Urinary bladder (tissue), 4 donors: Measurements from ENCODE around the gene LPIN1. TPM values are rescaled to one million over a fixed set of nuclear protein-coding genes. Genes with fewer than 3 reads are reported as not detected.
"Not testable (repeated sequence)": the region's sequence is repeated elsewhere in the genome, so short reads cannot be mapped to it uniquely, and the experiment has no call there.

Experiments
- DNase-seq: peaks from one replicate; pipeline ENCODE4 v3.0.0-alpha.2; 2015; ENCODE audit errors: extremely low spot score
- H3K27ac ChIP-seq: one replicate; pipeline ENCODE4 v1.5.1; 2013; ENCODE audit warnings: low read depth, mild to moderate bottlenecking, moderate library complexity
- H3K36me3 ChIP-seq: one replicate; pipeline ENCODE4 v1.6.1; 2013; ENCODE audit warnings: mild to moderate bottlenecking, moderate library complexity; ENCODE audit not compliant: insufficient read depth
- H3K4me1 ChIP-seq: one replicate; pipeline ENCODE4 v1.6.1; 2013; ENCODE audit warnings: mild to moderate bottlenecking, moderate library complexity; ENCODE audit not compliant: insufficient read depth
- H3K4me3 ChIP-seq: one replicate; pipeline ENCODE4 v1.5.1; 2013; ENCODE audit warnings: low read depth, low read length
- WGBS: extraction: QIAGEN DNeasy Blood & Tissue Kit; methylation state at CpG from one replicate; pipeline ENCODE4 v1.1.7; 2013; 5-methylcytosine and 5-hydroxymethylcytosine counted together
- polyA plus RNA-seq: library from polyadenylated mRNA; stranded (reverse); fragments of 200-250 nt; gene quantifications from one replicate; pipeline ENCODE4 v1.2.3, GENCODE V29; 2013
- total RNA-seq: library from RNA; depleted of rRNA; stranded (reverse); fragments of >200 nt; gene quantifications from one replicate; pipeline ENCODE4 v1.2.3, GENCODE V29; 2014
- donor health status: healthy with polysubstance abuse.
- donor health status: healthy.

LPIN1 gene
- total and polyA plus RNA-seq, 2 donors = 27.3 to 34.1 TPM

DNA sequence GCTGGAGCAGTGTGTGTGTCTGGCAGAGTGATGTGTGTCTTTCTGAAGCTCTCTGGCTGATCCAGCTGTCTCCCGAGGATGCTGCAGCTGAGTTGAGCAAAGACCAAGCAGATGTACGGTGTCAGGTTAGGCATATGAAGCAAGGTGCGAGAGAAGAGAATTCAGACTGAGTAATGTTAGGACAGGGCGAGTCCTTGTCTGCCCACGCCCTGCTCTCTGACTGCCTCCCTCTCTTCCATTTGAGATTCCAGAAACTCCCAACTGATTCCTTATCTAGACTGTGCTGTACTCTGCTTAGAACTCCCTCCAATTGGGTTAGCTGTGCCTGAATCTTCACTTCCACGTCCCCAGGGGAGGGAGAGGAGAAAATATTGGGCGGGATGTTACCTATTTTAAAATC, 25.7 kb upstream of the LPIN1 start:
- H3K4me3 ChIP-seq = no peak overlapping the region
- WGBS = 80% methylated on average over 7 of the region's 7 CpGs
- DNase-seq = no peak
- no peaks in the 10 kb centered on the region for H3K36me3 ChIP-seq
- no peaks in the 10 kb centered on the region for H3K4me1 ChIP-seq
- no peak overlapping the region for H3K27ac ChIP-seq

DNA sequence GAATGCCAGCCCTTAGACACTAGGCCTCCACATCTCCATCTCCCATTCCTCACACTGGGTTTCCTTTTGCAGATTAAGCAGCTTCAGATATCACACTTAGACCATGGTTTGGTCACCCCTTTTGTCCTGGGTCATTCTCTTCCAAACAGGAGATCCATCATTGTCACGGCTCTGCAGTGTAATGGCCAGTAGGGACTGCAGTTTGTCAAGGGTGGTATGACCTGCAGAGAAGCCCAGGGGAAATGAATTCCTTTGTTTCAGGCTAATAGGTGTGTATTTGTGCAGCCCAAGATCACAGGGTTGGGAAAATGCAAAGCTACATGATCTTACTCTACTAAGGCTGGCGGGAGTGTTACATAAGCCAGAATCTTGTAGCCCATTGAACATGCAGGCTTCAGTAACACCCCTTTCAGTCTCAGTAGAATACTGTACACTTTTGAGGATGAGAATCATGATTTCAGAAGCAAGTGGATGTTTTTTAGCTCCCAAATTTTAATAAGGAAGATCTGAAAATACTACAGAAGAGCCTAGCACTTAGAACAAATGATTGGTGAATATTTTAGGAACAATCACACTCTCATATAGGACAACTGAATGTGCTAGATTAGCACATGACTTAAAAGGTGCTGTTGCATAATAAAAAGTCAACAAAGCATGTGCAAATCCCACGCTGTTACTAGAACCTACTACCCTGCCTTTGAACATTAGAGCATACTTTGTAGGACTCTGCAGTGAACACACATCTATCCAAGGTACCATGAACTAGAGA, 24.0 kb upstream of the LPIN1 start:
- no peak for DNase-seq
- no peak overlapping the region for H3K27ac ChIP-seq
- no peak overlapping the region for H3K4me3 ChIP-seq
- H3K36me3 ChIP-seq = no peaks in the 10 kb centered on the region
- H3K4me1 ChIP-seq = no peaks in the 10 kb centered on the region
- WGBS = 92% methylated on average over 3 of the region's 3 CpGs

DNA sequence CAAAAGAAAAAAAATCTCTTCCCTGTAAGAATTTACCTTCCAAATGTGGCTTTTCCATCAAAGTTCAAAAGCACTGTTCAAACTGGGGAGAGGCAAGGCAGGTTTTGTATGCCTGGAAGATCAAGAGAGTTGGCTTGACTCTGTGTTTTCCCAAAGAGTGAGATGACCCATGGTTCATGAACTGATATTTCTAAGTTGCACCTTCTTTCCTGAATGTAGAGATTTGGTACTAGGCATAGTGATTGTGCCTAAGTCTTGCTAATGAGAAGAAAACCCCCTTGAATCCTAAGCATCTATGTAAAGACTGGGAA, 23.4 kb upstream of the LPIN1 start:
- DNase-seq = no peak
- H3K36me3 ChIP-seq = no peaks in the 10 kb centered on the region
- H3K4me1 ChIP-seq = no peaks in the 10 kb centered on the region
- H3K4me3 ChIP-seq = no peak overlapping the region
- no peak overlapping the region for H3K27ac ChIP-seq

DNA sequence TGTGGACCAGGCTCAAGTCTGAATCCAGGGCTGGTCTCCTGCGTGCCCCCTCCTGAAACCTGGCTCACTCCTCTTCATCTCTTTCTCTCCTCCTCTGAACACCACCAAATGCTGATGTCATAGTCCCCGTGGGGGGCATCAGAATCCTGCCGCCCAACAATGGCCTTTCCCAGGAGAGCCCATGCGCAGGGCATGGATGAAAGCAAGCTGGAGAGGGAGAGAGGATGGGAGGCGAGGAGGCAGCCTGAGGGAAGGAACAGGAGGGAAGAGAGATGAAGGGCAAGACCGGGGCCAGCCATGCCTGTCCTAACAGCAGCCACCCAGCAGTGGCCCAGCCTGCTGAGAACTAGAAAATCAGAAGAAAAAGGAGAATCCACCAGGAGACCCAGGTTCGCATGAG, 22.3 kb upstream of the LPIN1 start:
- Histone ChIP-seq H3K27ac (no peak overlapping the region), H3K4me3 (no peak overlapping the region), H3K36me3 (no peaks in the 10 kb centered on the region), H3K4me1 (no peaks in the 10 kb centered on the region)
- WGBS = 90% methylated on average over 7 of the region's 7 CpGs
- DNase-seq = no peak

DNA sequence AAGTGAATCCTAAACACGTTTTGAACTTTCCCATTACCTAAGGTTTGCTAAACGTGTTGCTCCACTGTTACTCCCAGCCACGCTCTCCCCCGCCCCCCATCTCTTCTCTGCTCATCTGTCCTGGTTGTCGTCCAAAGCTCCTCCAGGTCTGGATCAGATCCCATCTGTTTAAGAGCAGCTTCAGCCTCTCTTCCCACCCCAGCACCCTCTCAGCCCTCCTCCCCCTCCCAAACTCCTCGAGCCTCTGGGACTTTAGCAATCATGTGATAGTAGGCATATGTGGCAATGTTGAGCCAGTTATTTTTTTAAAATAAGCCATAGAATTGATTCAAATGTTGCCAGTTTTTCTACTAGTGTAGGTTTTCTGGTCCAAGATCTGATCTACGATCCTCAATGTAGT, 20.0 kb upstream of the LPIN1 start:
- Histone ChIP-seq H3K36me3 (no peaks in the 10 kb centered on the region), H3K27ac (no peak overlapping the region), H3K4me3 (no peak overlapping the region), H3K4me1 (no peaks in the 10 kb centered on the region)
- 27% methylated on average over 7 of the region's 7 CpGs for WGBS
- DNase-seq = no peak

DNA sequence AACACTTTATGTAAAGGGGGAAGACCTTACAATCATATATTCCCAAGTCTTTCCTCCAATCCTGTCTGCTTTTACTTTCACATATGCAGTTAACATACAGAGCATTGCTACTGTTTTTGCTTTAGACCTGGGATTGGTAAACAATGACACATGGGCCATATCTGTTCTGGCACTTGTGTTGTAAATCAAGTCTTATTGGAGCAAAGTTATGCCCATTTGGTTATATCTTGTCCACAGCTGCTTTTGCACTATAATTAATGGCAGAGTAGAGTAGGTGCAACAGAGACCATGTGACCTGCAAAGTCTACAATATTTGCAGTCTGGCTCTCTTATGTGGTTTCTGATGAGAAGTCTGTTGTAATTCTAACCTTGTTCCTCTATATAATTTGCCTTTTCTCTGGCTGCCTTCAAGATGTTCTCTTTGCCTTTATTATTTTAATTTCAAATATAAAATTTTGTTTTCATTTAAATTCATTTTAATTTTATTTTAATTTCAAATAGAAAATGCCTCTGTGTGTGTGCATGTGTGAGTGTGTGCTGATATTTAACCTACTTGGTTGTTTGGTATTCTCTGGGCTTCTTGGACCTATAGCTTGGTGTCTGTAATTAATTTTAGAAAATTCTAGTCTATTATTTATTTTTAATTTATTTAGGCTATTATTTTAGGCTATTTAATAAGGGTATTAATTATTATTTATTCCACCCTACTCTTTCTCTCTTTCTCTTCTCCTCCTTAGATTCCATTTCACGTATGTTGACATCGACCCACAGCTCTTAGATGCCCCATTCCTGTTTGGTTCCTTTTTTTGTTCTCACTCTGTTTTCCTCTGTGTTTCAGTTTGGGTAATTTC, 16.8 kb upstream of the LPIN1 start:
- no peaks in the 10 kb centered on the region for H3K4me1 ChIP-seq
- H3K4me3 ChIP-seq = no peak overlapping the region
- H3K27ac ChIP-seq = no peak overlapping the region
- WGBS = 84% methylated on average over 2 of the region's 2 CpGs
- DNase-seq = no peak
- no peaks in the 10 kb centered on the region for H3K36me3 ChIP-seq

DNA sequence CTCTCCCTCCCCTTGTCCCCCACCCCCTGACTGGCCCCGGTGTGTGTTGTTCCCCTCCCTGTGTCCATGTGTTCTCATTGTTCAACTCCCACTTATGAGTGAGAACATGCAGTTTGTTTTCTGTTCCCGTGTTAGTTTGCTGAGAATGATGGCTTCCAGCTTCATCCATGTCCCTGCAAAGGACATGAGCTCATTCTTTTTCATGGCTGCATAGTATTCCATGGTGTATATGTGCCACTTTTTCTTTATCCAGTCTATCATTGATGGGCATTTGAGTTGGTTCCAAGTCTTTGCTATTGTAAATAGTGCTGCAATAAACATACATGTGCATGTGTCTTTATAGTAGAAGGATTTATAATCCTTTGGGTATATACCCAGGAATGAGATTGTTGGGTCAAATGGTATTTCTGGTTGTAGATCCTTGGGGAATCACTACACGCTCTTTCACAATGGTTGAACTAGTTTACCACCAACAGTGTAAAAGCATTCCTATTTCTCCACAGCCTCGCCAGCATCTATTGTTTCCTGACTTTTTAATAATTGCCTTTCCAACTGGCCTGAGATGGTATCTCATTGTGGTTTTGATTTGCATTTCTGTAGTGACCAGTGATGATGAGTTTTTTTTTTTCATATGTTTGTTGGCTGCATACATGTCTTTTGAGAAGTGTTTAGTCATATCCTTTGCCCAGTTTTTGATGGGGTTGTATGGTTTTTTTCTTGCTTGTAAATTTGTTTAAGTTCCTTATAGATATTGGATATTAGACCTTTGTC, 15.0 kb upstream of the LPIN1 start:
- not testable (repeated sequence) for DNase-seq, H3K4me3 ChIP-seq, H3K4me1 ChIP-seq, H3K36me3 ChIP-seq, H3K27ac ChIP-seq
- 89% methylated on average over 4 of the region's 4 CpGs for WGBS

DNA sequence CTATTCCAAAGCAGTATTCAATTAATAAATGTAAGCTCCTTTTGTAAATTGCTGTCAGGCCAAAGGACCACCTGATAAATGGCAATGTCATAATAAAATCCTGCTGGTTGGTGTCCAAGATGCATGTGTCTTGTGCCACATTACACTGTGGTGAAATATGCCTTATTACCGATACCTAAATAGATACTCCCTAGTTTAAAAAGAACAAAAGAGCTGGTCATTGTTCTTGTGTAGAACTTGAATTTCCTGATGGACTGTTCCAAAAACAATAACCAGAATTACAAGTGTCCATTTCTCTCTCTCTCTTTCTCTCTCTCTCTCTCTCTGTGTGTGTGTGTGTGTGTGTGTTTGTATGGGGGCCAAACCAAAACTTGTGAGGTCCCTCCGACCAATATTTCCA, 13.8 kb upstream of the LPIN1 start:
- no peaks in the 10 kb centered on the region for H3K4me1 ChIP-seq
- no peak overlapping the region for H3K27ac ChIP-seq
- no peaks in the 10 kb centered on the region for H3K36me3 ChIP-seq
- WGBS = 82% methylated on average over 2 of the region's 2 CpGs
- H3K4me3 ChIP-seq = no peak overlapping the region
- no peak for DNase-seq

DNA sequence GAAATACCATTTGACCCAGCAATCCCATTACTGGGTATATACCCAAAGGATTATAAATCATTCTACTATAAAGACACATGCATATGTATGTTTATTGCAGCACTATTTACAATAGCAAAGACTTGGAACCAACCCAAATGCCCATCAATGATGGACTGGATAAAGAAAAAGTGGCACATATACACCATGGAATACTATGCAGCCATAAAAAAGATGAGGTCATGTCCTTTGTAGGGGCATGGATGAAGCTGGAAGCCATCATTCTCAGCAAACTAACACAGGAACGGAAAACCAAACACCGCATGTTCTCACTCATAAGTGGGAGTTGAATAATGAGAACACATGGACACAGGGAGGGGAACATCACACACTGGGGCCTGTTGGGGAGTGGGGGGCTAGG, 8.6 kb upstream of the LPIN1 start:
- WGBS = 79% methylated on average over 2 of the region's 2 CpGs
- not testable (repeated sequence) for DNase-seq, H3K4me1 ChIP-seq, H3K36me3 ChIP-seq, H3K27ac ChIP-seq, H3K4me3 ChIP-seq

DNA sequence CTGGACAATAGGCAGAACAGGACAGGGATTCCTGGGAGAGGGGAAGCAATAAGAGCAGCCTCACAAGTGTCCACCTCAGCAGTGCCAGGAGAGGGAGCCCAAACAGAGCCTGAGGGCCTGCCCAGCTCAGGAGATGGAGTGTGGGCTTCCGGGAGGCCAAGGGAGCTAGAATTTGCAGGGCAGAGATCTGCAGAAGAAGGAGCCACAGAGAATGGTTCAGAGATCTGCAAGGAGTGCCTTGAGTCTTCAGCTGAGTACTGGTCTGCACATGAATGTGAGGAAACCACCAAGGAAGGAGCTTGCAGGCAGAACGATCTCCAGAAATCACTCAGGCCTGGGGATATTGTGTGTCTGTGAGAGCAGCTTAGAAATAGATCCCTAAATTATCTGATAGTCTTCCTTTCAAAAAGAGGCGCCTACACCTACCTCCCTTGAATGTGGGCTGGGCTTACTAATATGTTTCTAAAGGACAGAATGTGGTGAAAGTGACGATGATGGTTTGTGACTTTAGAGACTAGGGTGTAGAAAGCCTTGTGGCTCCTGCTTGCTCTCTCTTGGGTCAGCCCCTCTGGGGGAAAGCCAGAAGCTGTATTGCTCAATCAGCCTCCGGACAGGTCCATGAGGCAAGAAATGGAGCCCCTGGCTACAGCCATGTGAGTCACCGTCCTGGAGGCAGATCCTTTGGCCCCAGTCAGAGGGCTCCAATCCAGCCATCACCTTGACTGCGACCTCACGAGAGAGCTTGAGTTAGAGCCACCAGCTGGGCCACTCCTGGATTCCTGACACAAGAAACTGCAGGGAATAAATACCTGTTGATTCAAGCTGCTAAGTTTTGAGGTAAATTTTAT, 7.6 kb upstream of the LPIN1 start:
- Histone ChIP-seq H3K4me3 (no peak overlapping the region), H3K36me3 (no peaks in the 10 kb centered on the region), H3K4me1 (no peaks in the 10 kb centered on the region), H3K27ac (no peak overlapping the region)
- WGBS = 58% methylated on average over 8 of the region's 8 CpGs
- no peak for DNase-seq

DNA sequence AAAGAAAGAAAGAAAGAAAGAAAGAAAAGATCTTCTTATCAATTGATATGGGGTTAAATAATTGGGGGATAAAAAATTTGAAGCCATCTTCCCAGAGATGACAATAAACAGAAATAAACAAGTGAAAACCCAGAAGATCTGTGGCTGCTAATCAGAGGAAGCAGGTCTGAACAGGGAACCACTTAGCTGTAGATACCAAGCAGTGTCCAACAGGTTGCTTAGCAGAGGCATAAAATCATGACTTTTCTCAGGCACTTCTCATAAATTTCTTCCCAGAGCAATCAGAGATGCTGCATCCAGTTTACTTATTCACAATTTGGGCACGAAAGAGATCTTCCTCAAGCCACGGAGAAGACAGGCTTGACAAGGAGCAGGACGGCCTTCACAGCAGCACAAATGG, 5.7 kb upstream of the LPIN1 start:
- Histone ChIP-seq H3K4me1 (no peaks in the 10 kb centered on the region), H3K4me3 (no peak overlapping the region), H3K27ac (no peak overlapping the region), H3K36me3 (no peaks in the 10 kb centered on the region)
- WGBS = 75% methylated on average over 3 of the region's 3 CpGs
- DNase-seq = no peak

DNA sequence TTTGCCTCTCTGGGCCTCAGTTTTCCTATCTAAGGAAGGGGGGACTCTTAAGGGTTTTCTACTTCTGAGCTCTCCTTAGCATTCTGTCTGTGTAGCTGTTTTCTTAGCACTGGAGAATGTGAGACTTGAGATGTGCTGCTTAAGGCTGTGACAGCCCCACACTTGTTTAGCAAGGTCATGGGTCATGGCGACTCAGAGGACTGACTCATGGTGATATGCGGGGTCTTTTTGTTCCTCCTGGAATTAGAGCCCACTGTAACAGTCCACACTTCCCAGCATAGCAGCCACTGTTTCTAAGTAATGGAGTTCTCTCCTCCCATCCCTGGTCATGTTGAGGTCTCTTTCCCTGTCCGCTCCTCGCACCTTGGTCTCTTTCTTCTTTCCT, 4.1 kb upstream of the LPIN1 start:
- 92% methylated on average over 4 of the region's 4 CpGs for WGBS
- no peaks in the 10 kb centered on the region for H3K36me3 ChIP-seq
- no peak overlapping the region for H3K4me3 ChIP-seq
- no peak for DNase-seq
- no peaks in the 10 kb centered on the region for H3K4me1 ChIP-seq
- H3K27ac ChIP-seq = no peak overlapping the region

DNA sequence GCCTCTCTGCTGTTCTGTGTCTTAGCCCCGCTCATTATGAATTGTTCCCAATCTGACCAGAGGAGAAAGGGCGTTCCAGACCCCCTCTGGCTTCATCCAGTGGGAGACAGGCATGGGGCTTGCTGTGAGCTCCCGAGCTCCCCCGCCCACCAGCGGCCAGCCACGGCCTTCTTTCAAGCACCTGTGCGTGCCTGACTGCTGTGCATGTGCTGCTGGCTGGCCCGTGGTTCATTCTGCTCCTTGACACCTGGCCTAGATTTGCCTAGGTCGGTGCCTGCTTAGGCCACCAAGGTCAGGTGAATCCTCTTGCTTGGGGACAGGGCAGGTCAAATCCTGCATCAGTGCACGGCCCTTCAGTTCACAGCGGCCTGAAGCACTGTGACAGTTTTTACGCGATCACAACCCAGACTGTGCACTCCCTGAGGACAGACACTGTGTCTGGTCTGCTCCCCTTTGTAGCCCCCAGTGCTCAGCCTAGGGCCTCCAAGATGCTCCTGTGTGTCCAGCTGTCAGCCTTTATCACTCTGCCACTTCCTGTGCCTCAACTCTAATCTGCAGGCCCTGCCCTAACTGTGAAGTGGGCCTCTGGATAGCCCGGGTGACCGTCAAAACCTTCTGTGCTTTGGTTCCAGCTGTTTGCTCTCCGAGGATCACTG, 3.6 kb upstream of the LPIN1 start:
- 91% methylated on average over 16 of the region's 16 CpGs for WGBS
- H3K27ac ChIP-seq = no peak overlapping the region
- H3K4me1 ChIP-seq = no peaks in the 10 kb centered on the region
- no peaks in the 10 kb centered on the region for H3K36me3 ChIP-seq
- H3K4me3 ChIP-seq = no peak overlapping the region
- no peak for DNase-seq
